Measurements from ENCODE around the gene DNAJB12. TPM values are rescaled to one million over a fixed set of nuclear protein-coding genes. Genes with fewer than 3 reads are reported as not detected.

DNAJB12 gene
- total and polyA plus RNA-seq, 4 donors: 15.9 to 22.0 (median 18.9) TPM

- no peak for TF ChIP-seq FOXA1 (IDR thresholded peaks at IDR 0.05)
- no peak for TF ChIP-seq SP1 (IDR thresholded peaks at IDR 0.05)
- TF ChIP-seq, protein P1, sequence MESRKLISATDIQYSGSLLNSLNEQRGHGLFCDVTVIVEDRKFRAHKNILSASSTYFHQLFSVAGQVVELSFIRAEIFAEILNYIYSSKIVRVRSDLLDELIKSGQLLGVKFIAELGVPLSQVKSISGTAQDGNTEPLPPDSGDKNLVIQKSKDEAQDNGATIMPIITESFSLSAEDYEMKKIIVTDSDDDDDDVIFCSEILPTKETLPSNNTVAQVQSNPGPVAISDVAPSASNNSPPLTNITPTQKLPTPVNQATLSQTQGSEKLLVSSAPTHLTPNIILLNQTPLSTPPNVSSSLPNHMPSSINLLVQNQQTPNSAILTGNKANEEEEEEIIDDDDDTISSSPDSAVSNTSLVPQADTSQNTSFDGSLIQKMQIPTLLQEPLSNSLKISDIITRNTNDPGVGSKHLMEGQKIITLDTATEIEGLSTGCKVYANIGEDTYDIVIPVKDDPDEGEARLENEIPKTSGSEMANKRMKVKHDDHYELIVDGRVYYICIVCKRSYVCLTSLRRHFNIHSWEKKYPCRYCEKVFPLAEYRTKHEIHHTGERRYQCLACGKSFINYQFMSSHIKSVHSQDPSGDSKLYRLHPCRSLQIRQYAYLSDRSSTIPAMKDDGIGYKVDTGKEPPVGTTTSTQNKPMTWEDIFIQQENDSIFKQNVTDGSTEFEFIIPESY (IDR thresholded peaks at IDR 0.05): no peak
- TF ChIP-seq HNF4G (IDR thresholded peaks at IDR 0.05): no peak
- TF ChIP-seq RAD21 (IDR thresholded peaks at IDR 0.05): no peak
- TF ChIP-seq EGR1 (IDR thresholded peaks at IDR 0.05; ENCODE audit: low read depth in 2 of 2): no peak
- no peak for DNase-seq (ENCODE audit: low spot score)
- Histone ChIP-seq H3K4me1 (ENCODE audit: control insufficient read depth in 4 of 4, insufficient read depth in 4 of 4, low read length in 3 of 4) (peaks cover 16 to 48% (median 39%) of the 10 kb centered on the region in 4 donors), H3K4me3 (ENCODE audit: low read depth in 1 of 3, low read length in 3 of 3) (no peak overlapping the region), H3K27me3 (ENCODE audit: control insufficient read depth in 4 of 4, insufficient read depth in 4 of 4, low read length in 3 of 4) (no peaks in the 10 kb centered on the region), H3K9ac (ENCODE audit: low read depth in 1 of 2, low read length in 2 of 2) (no peak overlapping the region), H3K9me3 (ENCODE audit: control insufficient read depth in 4 of 4, low read length in 3 of 4) (no peaks in the 10 kb centered on the region), H3K36me3 (ENCODE audit: control insufficient read depth in 4 of 4, insufficient read depth in 3 of 4, low read depth in 1 of 4, low read length in 3 of 4) (no peaks in the 10 kb centered on the region), H3K27ac (ENCODE audit: low read depth in 1 of 2, low read length in 2 of 2) (peak overlapping the region; percentile 91)
- WGBS: 56% methylated on average over 7 of the region's 7 CpGs
Measured at GRCh38 chr10:72315054-72315453, 39.7 kb downstream of the DNAJB12 start.

- TF ChIP-seq REST (IDR thresholded peaks at IDR 0.05): no peak
- no peak for TF ChIP-seq CTCF (IDR thresholded peaks at IDR 0.05; ENCODE audit: low read depth, low read length, missing input control)
- no peak for TF ChIP-seq FOXA1 (IDR thresholded peaks at IDR 0.05)
- no peak for TF ChIP-seq GABPA (IDR thresholded peaks at IDR 0.05 in 1 of 2, conservative IDR thresholded peaks at IDR 0.05 in 1 of 2)
- no peak for TF ChIP-seq FOXA2 (IDR thresholded peaks at IDR 0.05)
- TF ChIP-seq MAX (IDR thresholded peaks at IDR 0.05): no peak
- Histone ChIP-seq H3K36me3 (ENCODE audit: control insufficient read depth in 4 of 4, insufficient read depth in 3 of 4, low read depth in 1 of 4, low read length in 3 of 4) (no peaks in the 10 kb centered on the region), H3K4me1 (ENCODE audit: control insufficient read depth in 4 of 4, insufficient read depth in 4 of 4, low read length in 3 of 4) (peaks cover 21 to 44% (median 38%) of the 10 kb centered on the region in 4 donors), H3K27me3 (ENCODE audit: control insufficient read depth in 4 of 4, insufficient read depth in 4 of 4, low read length in 3 of 4) (no peaks in the 10 kb centered on the region), H3K27ac (ENCODE audit: low read depth in 1 of 2, low read length in 2 of 2) (no peak overlapping the region), H3K9ac (ENCODE audit: low read depth in 1 of 2, low read length in 2 of 2) (no peak overlapping the region), H3K4me3 (ENCODE audit: low read depth in 1 of 3, low read length in 3 of 3) (no peak overlapping the region), H3K9me3 (ENCODE audit: control insufficient read depth in 4 of 4, low read length in 3 of 4) (no peaks in the 10 kb centered on the region)
- 92% methylated on average over 7 of the region's 7 CpGs for WGBS
- no peak for DNase-seq (ENCODE audit: low spot score)
Measured at GRCh38 chr10:72314263-72314662, 40.5 kb downstream of the DNAJB12 start.

Measured in liver (tissue), 9 donors.